Measurements from ENCODE around the gene TBC1D16.

TBC1D16 gene

DNA sequence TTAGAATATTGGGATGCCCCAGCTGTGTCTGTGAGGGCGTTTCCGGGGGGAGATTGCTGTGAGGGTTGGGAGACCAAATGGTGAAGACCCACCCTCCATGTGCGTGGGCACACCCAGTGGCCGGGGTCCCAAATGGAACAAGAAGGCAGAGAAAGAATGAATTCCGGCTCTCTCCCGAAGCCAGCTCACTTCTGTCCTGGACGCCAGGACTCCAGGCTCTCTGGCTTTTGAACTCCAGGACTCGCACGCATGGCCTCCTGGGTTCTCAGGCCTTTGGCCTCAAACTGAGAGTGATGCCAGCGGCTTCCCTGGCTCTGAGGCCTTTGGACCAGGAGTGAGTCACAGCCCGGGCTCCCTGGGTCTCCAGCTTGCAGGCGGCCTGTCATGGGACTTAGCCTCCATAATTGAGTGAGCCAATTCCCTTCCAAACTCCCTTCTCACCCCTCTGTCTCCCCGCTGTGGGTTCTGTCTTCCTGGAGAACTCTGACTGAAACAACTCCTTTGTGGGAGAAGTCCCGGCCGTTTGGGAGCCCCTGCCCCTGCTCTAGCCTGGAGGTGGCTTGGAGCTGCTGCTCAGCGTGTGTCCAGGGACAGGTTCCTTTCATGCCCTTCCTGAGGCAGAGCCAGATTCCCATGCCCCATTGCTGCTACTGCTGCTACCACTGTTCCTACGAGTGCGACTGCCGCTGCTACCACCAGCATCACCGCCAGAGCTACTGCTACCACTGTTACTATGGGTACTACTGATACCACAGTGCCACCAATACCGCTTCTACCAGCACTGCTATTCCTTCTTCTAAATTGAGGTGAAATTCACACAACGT is 146.6 kb downstream of the TBC1D16 start:
- intact Hi-C loops (cut with DNase I), result no loop called here
- DNase-seq, result peak in 2 of 10 donors; percentile 64 to 66

DNA sequence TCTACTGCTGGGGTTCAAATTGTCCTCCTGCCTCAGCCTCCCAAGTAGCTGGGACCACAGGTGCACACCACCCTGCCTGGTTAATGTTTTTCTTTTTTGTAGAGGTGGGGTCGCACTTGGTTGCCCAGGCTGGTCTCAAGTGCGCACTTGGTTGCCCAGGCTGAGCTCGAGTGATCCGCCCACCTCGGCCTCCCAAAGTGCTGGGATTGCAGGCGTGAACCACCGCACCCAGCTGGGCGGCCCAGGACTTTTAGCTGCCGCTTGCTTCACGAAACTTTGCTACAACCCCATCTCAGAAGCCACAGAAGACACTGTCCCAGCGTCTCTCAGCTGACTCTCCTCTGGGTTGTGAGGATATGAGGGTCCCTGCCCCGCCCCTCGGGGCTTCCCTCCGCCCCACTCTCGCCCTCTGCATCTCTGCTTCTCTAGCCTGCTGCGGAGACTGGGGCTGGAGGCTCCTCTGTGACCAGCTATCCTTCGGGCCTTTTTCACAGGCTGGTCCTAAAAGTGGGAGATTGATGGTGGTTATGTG is 147.6 kb downstream of the TBC1D16 start:
- intact Hi-C loops (cut with DNase I), result no loop called here
- DNase-seq, result peak in 2 of 10 donors; percentile 47 to 67

DNA sequence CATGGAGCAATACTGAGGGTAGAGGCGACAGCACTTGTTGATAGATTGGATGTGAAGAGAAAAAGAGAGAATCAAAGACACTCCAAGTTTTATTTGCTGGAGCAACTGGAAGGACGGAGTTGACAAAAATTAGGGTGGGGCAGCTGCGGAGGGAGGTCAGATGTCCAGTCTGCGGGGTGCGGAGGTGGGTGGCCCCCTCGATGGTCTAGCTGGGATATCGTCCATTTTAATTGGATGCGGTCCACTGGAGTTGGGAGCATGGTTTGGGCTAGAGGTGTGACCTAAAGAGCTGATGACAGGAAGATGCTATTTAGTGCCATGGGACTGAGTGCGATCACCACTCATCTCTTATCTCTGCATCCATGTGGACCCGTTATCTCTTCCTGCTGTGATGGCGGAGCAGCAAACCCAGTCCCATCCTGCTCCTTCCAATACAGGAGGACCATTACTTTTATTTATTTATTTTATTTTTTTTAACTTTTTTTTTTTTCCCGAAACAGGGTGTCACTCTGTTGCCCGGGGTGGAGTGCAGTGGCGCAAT is 148.2 kb downstream of the TBC1D16 start:
- intact Hi-C loops (cut with DNase I), result no loop called here

DNA sequence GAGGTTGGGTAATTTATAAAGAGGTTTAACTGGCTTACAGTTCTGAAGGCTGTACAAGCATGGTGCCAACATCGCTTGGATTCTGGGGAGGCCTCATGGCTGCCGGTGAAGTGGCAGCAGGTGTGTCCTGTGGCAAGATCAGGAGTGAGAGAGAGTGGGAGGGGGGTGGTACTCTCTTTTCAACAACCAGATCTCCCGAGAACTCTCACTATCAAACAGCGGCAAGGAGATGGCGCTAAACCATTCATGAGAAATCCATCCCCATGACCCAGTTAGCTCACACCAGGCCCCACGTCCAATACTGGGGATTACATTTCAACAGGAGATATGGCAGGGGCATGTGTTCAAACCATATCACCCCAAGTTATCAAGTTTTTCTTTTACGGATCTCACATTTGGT is 152.5 kb downstream of the TBC1D16 start:
- intact Hi-C loops (cut with DNase I), result no loop called here
- peak in 1 of 10 donors; percentile 0 for DNase-seq

More for the DNA sequence above, 148.2 kb downstream of the TBC1D16 start:
- peak in 2 of 10 donors; percentile 3 to 26 for DNase-seq

Data from posterior cingulate gyrus (tissue), 11 donors.